ENCODE results near the gene PIGQ.
"Not testable (repeated sequence)": the region's sequence is repeated elsewhere in the genome, so short reads cannot be mapped to it uniquely, and the experiment has no call there.

The PIGQ gene

DNA sequence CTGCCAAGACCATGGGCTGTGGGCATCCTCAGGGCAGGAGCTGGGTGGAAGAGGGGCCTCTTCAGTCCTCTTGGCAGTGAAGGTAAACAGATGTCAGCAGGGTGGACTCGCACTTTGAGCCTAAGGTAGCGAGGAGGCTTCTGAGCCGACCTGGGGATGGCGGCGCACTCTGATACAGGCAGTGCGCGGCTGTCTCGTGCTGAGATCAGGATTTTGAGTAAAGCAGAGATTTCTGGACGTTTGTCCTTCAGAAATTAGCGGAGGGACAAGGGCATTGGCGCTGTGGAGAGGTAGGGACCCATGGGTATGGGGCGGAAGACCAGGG is 26.9 kb downstream of the PIGQ start:
- Histone ChIP-seq H3K4me2 (ENCODE audit: insufficient read depth, low read length, poor library complexity, severe bottlenecking) (no peak overlapping the region), H2AFZ (ENCODE audit: low read length) (no peak overlapping the region), H3K4me1 (ENCODE audit: control insufficient read depth in 2 of 2, insufficient read depth in 1 of 2, low read depth in 1 of 2, low read length in 2 of 2) (no peaks in the 10 kb centered on the region), H4K8ac (ENCODE audit: low read depth, low read length) (no peak overlapping the region), H4K91ac (ENCODE audit: low read depth, low read length, poor library complexity) (no peak overlapping the region), H3K18ac (ENCODE audit: low read length) (no peak overlapping the region), H2BK15ac (ENCODE audit: low read length) (no peak overlapping the region), H3K4ac (ENCODE audit: low read length) (no peak overlapping the region), H2BK12ac (ENCODE audit: low read length) (no peak overlapping the region), H2AK5ac (ENCODE audit: low read depth, low read length) (no peak overlapping the region), H3K9ac (ENCODE audit: low read depth, low read length, poor library complexity) (no peak overlapping the region), H3K14ac (ENCODE audit: low read length) (no peak overlapping the region), H3K27me3 (ENCODE audit: control insufficient read depth in 3 of 3, insufficient read depth in 3 of 3, low read depth in 1 of 3, low read length in 3 of 3) (no peaks in the 10 kb centered on the region), H3K27ac (replicated peaks; ENCODE audit: low read length) (no peak overlapping the region), H3K23ac (ENCODE audit: low read depth, low read length, poor library complexity) (no peak overlapping the region), H2BK5ac (ENCODE audit: low read length) (no peak overlapping the region), H3K79me1 (ENCODE audit: low read depth, low read length) (peaks cover 22% of the 10 kb centered on the region), H3K36me3 (replicated peaks in 1 of 2; ENCODE audit: control insufficient read depth in 2 of 2, insufficient read depth in 2 of 2, low read length in 2 of 2) (peaks cover 7 to 64% of the 10 kb centered on the region in 2 donors), H3K9me3 (replicated peaks in 1 of 2; ENCODE audit: control insufficient read depth in 2 of 2, insufficient read depth in 1 of 2, low read depth in 1 of 2, low read length in 2 of 2) (peaks cover 3 to 4% of the 10 kb centered on the region in 2 donors), H3K4me3 (ENCODE audit: low read length in 2 of 2) (no peak overlapping the region), H2BK120ac (ENCODE audit: low read depth, low read length) (no peak overlapping the region)
- WGBS, 2 donors (ENCODE audit: extremely low coverage in 2 of 2, insufficient read length in 2 of 2, insufficient replicate concordance in 1 of 2): no CpG with 5 or more reads among the region's 12 CpGs
- DNase-seq (ENCODE audit: low spot score): no peak

DNA sequence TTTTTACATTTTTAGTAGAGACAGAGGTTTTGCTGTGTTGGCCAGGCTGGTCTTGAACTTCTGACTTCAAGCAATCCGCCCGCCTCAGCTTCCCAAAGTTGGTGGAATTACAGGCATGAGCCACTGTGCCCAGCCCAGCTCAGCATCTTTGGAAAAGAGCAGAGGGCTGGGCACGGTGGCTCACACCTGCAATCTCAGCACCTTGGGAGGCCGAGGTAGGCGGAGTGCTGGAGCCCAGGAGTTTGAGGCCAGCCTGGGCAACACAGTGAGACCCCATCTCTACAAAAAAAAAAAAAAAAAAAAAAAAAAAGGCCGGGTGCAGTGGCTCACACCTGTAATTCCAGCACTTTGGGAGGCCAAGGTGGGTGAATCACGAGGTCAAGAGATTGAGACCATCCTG is 27.9 kb downstream of the PIGQ start:
- H3K36me3 ChIP-seq (replicated peaks in 1 of 2; ENCODE audit: control insufficient read depth in 2 of 2, insufficient read depth in 2 of 2, low read length in 2 of 2): peaks cover 7 to 60% of the 10 kb centered on the region in 2 donors
- H2BK12ac ChIP-seq (ENCODE audit: low read length); H2AK5ac ChIP-seq (ENCODE audit: low read depth, low read length); H4K91ac ChIP-seq (ENCODE audit: low read depth, low read length, poor library complexity); H3K9me3 ChIP-seq (replicated peaks in 1 of 2; ENCODE audit: control insufficient read depth in 2 of 2, insufficient read depth in 1 of 2, low read depth in 1 of 2, low read length in 2 of 2); H2BK15ac ChIP-seq (ENCODE audit: low read length); H3K23ac ChIP-seq (ENCODE audit: low read depth, low read length, poor library complexity); H3K27me3 ChIP-seq (ENCODE audit: control insufficient read depth in 3 of 3, insufficient read depth in 3 of 3, low read depth in 1 of 3, low read length in 3 of 3); H3K9ac ChIP-seq (ENCODE audit: low read depth, low read length, poor library complexity); DNase-seq (ENCODE audit: low spot score); H3K14ac ChIP-seq (ENCODE audit: low read length); H3K4me1 ChIP-seq (ENCODE audit: control insufficient read depth in 2 of 2, insufficient read depth in 1 of 2, low read depth in 1 of 2, low read length in 2 of 2); H3K27ac ChIP-seq (replicated peaks; ENCODE audit: low read length); H4K8ac ChIP-seq (ENCODE audit: low read depth, low read length); H3K4me2 ChIP-seq (ENCODE audit: insufficient read depth, low read length, poor library complexity, severe bottlenecking); H3K4me3 ChIP-seq (ENCODE audit: low read length in 2 of 2); H2AFZ ChIP-seq (ENCODE audit: low read length); H2BK5ac ChIP-seq (ENCODE audit: low read length); H3K4ac ChIP-seq (ENCODE audit: low read length); H3K18ac ChIP-seq (ENCODE audit: low read length); H2BK120ac ChIP-seq (ENCODE audit: low read depth, low read length): not testable (repeated sequence)
- WGBS, 2 donors (ENCODE audit: extremely low coverage in 2 of 2, insufficient read length in 2 of 2, insufficient replicate concordance in 1 of 2): no CpG with 5 or more reads among the region's 7 CpGs
- peaks cover 14% of the 10 kb centered on the region for H3K79me1 ChIP-seq (ENCODE audit: low read depth, low read length)

DNA sequence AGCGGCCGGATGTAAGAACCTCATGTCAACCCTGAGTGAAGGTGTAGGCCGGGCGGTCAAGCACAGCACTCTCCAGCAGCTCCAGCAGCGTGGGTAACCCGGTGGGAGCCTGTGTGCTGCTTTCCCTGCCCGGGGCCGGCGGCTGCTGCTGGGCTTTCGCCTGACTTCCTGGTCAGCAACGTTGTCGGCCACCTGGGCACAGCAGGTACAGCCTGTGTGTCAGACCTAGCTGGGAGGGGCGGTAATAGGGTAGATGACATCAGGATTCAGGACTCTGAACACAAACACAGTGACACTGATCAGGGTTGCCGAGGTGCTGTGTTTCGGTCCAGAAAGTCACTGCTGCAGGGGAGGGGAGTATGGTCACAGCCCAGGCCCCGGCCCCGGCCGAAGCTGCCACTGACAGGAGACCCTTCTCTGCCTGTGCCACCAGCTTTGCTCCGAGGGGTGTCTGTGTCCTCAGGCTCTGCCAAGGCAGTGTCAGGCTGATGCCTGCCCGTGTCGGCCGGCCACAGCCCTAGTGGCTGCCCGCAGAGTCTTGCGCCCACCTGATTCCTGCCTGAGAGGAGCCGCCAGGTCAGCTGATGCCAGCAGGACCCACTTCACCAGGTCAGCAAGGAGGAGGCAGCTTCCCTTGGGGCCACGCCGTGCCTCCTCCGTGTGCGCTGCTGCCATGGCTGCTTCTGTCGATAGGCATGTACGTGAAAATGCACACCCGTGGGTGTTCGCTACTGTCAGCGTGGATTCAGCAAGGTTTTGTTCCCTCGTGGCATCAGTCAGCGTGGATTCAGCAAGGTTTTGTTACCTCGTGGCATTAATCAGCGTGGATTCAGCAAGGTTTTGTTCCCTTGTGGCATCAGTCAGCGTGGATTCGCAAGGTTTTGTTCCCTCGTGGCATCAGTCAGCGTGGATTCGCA is 29.3 kb downstream of the PIGQ start:
- no peaks in the 10 kb centered on the region for H3K27me3 ChIP-seq (ENCODE audit: control insufficient read depth in 3 of 3, insufficient read depth in 3 of 3, low read depth in 1 of 3, low read length in 3 of 3)

DNA sequence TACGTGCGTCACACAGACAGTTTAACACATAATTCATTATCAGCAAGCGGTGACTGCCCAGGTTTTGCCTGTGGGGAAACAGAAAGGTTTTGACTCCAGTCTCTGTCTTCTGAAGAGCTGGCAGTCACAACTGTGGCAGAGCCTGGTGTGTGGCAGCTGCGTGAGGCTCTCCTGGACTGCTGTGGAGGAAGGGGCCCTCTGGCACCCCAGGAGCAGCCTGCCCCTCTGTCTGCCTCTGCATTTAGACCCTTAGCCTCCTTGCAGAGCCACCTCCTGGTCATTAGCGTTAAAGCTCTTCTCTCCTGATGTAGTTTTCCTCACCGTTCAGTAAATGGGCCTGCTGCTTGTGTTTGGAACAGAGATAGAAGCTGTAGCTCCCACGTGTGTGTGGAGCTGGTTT is 31.0 kb downstream of the PIGQ start:
- no peak overlapping the region for H3K27ac ChIP-seq (replicated peaks; ENCODE audit: low read length)
- H3K9me3 ChIP-seq (replicated peaks in 1 of 2; ENCODE audit: control insufficient read depth in 2 of 2, insufficient read depth in 1 of 2, low read depth in 1 of 2, low read length in 2 of 2): peaks cover 15 to 22% of the 10 kb centered on the region in 2 donors
- no peak for DNase-seq (ENCODE audit: low spot score)
- H3K9ac ChIP-seq (ENCODE audit: low read depth, low read length, poor library complexity): no peak overlapping the region
- no peak overlapping the region for H2AFZ ChIP-seq (ENCODE audit: low read length)
- no peaks in the 10 kb centered on the region for H3K4me1 ChIP-seq (ENCODE audit: control insufficient read depth in 2 of 2, insufficient read depth in 1 of 2, low read depth in 1 of 2, low read length in 2 of 2)
- no peak overlapping the region for H2AK5ac ChIP-seq (ENCODE audit: low read depth, low read length)
- H4K8ac ChIP-seq (ENCODE audit: low read depth, low read length): no peak overlapping the region
- no peak overlapping the region for H2BK5ac ChIP-seq (ENCODE audit: low read length)
- no peak overlapping the region for H2BK12ac ChIP-seq (ENCODE audit: low read length)
- H2BK120ac ChIP-seq (ENCODE audit: low read depth, low read length): no peak overlapping the region
- H3K36me3 ChIP-seq (replicated peaks in 1 of 2; ENCODE audit: control insufficient read depth in 2 of 2, insufficient read depth in 2 of 2, low read length in 2 of 2): peaks cover 6 to 39% of the 10 kb centered on the region in 2 donors
- H2BK15ac ChIP-seq (ENCODE audit: low read length): no peak overlapping the region
- WGBS, 2 donors (ENCODE audit: extremely low coverage in 2 of 2, insufficient read length in 2 of 2, insufficient replicate concordance in 1 of 2): no CpG with 5 or more reads among the region's 7 CpGs
- H3K4ac ChIP-seq (ENCODE audit: low read length): no peak overlapping the region
- no peak overlapping the region for H3K18ac ChIP-seq (ENCODE audit: low read length)
- H3K27me3 ChIP-seq (ENCODE audit: control insufficient read depth in 3 of 3, insufficient read depth in 3 of 3, low read depth in 1 of 3, low read length in 3 of 3): no peaks in the 10 kb centered on the region
- H3K14ac ChIP-seq (ENCODE audit: low read length): no peak overlapping the region
- no peak overlapping the region for H4K91ac ChIP-seq (ENCODE audit: low read depth, low read length, poor library complexity)
- peaks cover 12% of the 10 kb centered on the region for H3K79me1 ChIP-seq (ENCODE audit: low read depth, low read length)
- no peak overlapping the region for H3K4me3 ChIP-seq (ENCODE audit: low read length in 2 of 2)
- H3K4me2 ChIP-seq (ENCODE audit: insufficient read depth, low read length, poor library complexity, severe bottlenecking): no peak overlapping the region
- H3K23ac ChIP-seq (ENCODE audit: low read depth, low read length, poor library complexity): no peak overlapping the region

More for the DNA sequence above, 29.3 kb downstream of the PIGQ start:
- no peak overlapping the region for H3K27ac ChIP-seq (replicated peaks; ENCODE audit: low read length)
- no peak overlapping the region for H3K4me3 ChIP-seq (ENCODE audit: low read length in 2 of 2)
- H3K9me3 ChIP-seq (replicated peaks in 1 of 2; ENCODE audit: control insufficient read depth in 2 of 2, insufficient read depth in 1 of 2, low read depth in 1 of 2, low read length in 2 of 2): peaks cover 5 to 6% of the 10 kb centered on the region in 2 donors
- no peak overlapping the region for H2BK5ac ChIP-seq (ENCODE audit: low read length)
- H3K36me3 ChIP-seq (replicated peaks in 1 of 2; ENCODE audit: control insufficient read depth in 2 of 2, insufficient read depth in 2 of 2, low read length in 2 of 2): peaks cover 4 to 47% of the 10 kb centered on the region in 2 donors
- DNase-seq (ENCODE audit: low spot score): no peak
- H3K9ac ChIP-seq (ENCODE audit: low read depth, low read length, poor library complexity): no peak overlapping the region
- no peak overlapping the region for H3K18ac ChIP-seq (ENCODE audit: low read length)
- no peak overlapping the region for H2BK120ac ChIP-seq (ENCODE audit: low read depth, low read length)
- no peak overlapping the region for H2BK12ac ChIP-seq (ENCODE audit: low read length)
- peak overlapping the region; percentile 32 for H4K8ac ChIP-seq (ENCODE audit: low read depth, low read length)
- H2AFZ ChIP-seq (ENCODE audit: low read length): no peak overlapping the region
- no peak overlapping the region for H2AK5ac ChIP-seq (ENCODE audit: low read depth, low read length)
- WGBS, 2 donors (ENCODE audit: extremely low coverage in 2 of 2, insufficient read length in 2 of 2, insufficient replicate concordance in 1 of 2): no CpG with 5 or more reads among the region's 43 CpGs
- no peaks in the 10 kb centered on the region for H3K4me1 ChIP-seq (ENCODE audit: control insufficient read depth in 2 of 2, insufficient read depth in 1 of 2, low read depth in 1 of 2, low read length in 2 of 2)
- no peak overlapping the region for H4K91ac ChIP-seq (ENCODE audit: low read depth, low read length, poor library complexity)
- peaks cover 9% of the 10 kb centered on the region for H3K79me1 ChIP-seq (ENCODE audit: low read depth, low read length)
- H3K14ac ChIP-seq (ENCODE audit: low read length): no peak overlapping the region
- no peak overlapping the region for H2BK15ac ChIP-seq (ENCODE audit: low read length)
- H3K4ac ChIP-seq (ENCODE audit: low read length): no peak overlapping the region
- H3K4me2 ChIP-seq (ENCODE audit: insufficient read depth, low read length, poor library complexity, severe bottlenecking): no peak overlapping the region
- peak overlapping the region; percentile 62 for H3K23ac ChIP-seq (ENCODE audit: low read depth, low read length, poor library complexity)
